Caco-2 (cell line): Measurements from ENCODE around the gene RAP1B. TPM values are rescaled to one million over a fixed set of nuclear protein-coding genes. Genes with fewer than 3 reads are reported as not detected.

Source experiments
- BruUV-seq: library from RNA; stranded (reverse); fragments of 400-500 nt; replicated peaks from 2 replicates; lab custom pipeline; 2021; lab: Mats Ljungman, UMichigan
- CTCF ChIA-PET: fragments of 300-600 bp; sonication (Branson Sonifier 250); formaldehyde crosslinking; loops from one replicate; lab custom pipeline; 2022; ENCODE audit warnings: antibody characterized with exemption; lab: Charles Lee
- POLR2A ChIA-PET: fragments of 300-600 bp; sonication (Branson Sonifier 250); formaldehyde crosslinking; loops from one replicate; lab custom pipeline; 2022; ENCODE audit warnings: antibody characterized with exemption; lab: Charles Lee
- DNase-seq, 2 experiments: peaks; one replicate each; pipeline versions ENCODE4 v3.0.0 to v3.0.0-alpha.2; 2020 to 2022
- H3K27me3 ChIP-seq: replicated peaks from 2 replicates; pipeline ENCODE4 v1.6.0; 2011; ENCODE audit warnings: low read length; ENCODE audit not compliant: control insufficient read depth, insufficient read depth
- H3K36me3 ChIP-seq: 2 replicates; pipeline ENCODE4 v1.5.1; 2011; ENCODE audit warnings: low read length; ENCODE audit not compliant: control insufficient read depth, insufficient read depth
- H3K4me1 ChIP-seq: fragments of 250-450 bp; sonication (Bioruptor Pico); 2 replicates; pipeline ENCODE4 v1.5.1; 2020; ENCODE audit warnings: mild to moderate bottlenecking
- H3K4me3 ChIP-seq: 2 replicates; pipeline ENCODE4 v1.5.1; 2011; ENCODE audit warnings: low read depth, mild to moderate bottlenecking, control low read depth, low read length
- H3K9me3 ChIP-seq: fragments of 250-450 bp; sonication (Bioruptor Pico); 2 replicates; pipeline ENCODE4 v1.5.1; 2020; ENCODE audit warnings: mild to moderate bottlenecking, moderate library complexity
- H3K27ac Mint-ChIP-seq: one replicate; pipeline ENCODE4 v1.8.0; 2022; ENCODE audit warnings: mixed read lengths; ENCODE audit not compliant: unreplicated experiment
- H3K27me3 Mint-ChIP-seq: one replicate; pipeline ENCODE4 v1.8.0; 2022; ENCODE audit warnings: mixed read lengths; ENCODE audit not compliant: insufficient read depth, unreplicated experiment
- H3K36me3 Mint-ChIP-seq: one replicate; pipeline ENCODE4 v1.8.0; 2022; ENCODE audit warnings: mild to moderate bottlenecking, mixed read lengths; ENCODE audit not compliant: insufficient read depth, unreplicated experiment
- H3K4me1 Mint-ChIP-seq: one replicate; pipeline ENCODE4 v1.8.0; 2022; ENCODE audit warnings: low read depth, mixed read lengths; ENCODE audit not compliant: unreplicated experiment
- H3K4me3 Mint-ChIP-seq: one replicate; pipeline ENCODE4 v1.8.0; 2022; ENCODE audit warnings: mild to moderate bottlenecking, moderate library complexity, mixed read lengths; ENCODE audit not compliant: unreplicated experiment
- H3K9me3 Mint-ChIP-seq: one replicate; pipeline ENCODE4 v1.8.0; 2022; ENCODE audit warnings: mixed read lengths; ENCODE audit not compliant: unreplicated experiment
- intact Hi-C: fragments of 100-400 bp; cut with micrococcal nuclease; formaldehyde crosslinking; loops from one replicate; pipeline ENCODE4 v1.10.0; 2022; ENCODE audit not compliant: unreplicated experiment
- total RNA-seq: library from RNA; stranded (reverse); gene quantifications from 2 replicates; pipeline ENCODE4 v1.2.3, GENCODE V29; 2022
- TF ChIP-seq, protein P1 (sequence below), 2 experiments: fragments of 200-600 bp in 1 of 2; IDR thresholded peaks; 1 replicate in 1 of 2; 2 replicates in 1 of 2; pipeline versions ENCODE4 v1.5.1 to v1.8.0; 2011 to 2022; ENCODE audit warnings: antibody characterized with exemption in 1 of 2, control low read depth in 1 of 2, inconsistent platforms in 1 of 2, low read depth in 1 of 2, low read length in 1 of 2, mild to moderate bottlenecking in 1 of 2, moderate library complexity in 1 of 2; ENCODE audit not compliant: insufficient read depth in 1 of 2, severe bottlenecking in 1 of 2, unreplicated experiment in 1 of 2

The RAP1B gene
- total RNA-seq, 1 experiment from 2014 or later: 216 TPM

DNA sequence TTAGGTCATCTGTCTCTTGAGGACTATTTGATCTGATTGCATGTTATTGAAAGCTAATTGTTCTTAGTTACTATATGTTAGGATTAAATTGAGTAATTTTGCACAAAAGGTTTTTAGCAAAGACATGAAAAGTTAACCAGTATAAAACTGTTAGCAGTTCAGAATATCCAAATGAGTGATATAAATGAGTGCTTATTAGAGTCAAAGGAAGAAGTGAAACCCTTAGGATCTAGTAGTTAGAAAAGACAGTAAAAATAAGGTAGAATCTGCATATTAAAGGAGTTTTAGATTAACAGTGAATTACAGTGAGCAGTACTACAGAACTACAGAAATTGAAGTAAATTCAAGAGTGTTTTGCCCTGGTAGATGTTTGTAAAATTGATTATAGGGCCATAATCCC, 12.4 kb downstream of the RAP1B start:
- no peak overlapping the region for H3K27ac Mint-ChIP-seq

DNA sequence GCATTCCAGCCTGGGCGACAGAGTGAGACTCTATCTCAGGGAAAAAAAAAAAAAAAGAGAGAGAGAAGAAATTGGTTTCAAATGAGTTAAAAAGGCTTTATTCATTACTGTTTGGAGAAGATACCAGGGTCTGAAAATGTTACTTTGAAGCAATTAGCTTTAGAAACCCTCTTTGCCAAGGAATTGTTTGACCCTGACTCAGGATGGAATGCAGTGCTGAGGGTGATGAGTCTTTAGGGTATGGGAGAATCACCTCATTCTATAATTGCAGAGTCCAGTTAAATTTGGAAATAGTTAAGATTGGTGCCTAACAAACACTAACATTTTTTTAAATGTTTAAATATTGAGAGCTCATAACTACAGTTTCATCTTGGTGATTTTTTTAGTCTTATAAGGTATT, 13.3 kb downstream of the RAP1B start:
- H3K4me1 ChIP-seq: peaks cover 32% of the 10 kb centered on the region
- ChIA-PET CTCF (no interaction called here), POLR2A (no interaction called here)
- H3K4me3 Mint-ChIP-seq: no peak overlapping the region
- H3K4me3 ChIP-seq: no peak overlapping the region
- H3K27me3 Mint-ChIP-seq: no peaks in the 10 kb centered on the region
- H3K9me3 ChIP-seq: peaks cover 5% of the 10 kb centered on the region; the same call in 1 of the 2 replicates
- DNase-seq: no peak
- H3K27me3 ChIP-seq: no peaks in the 10 kb centered on the region
- no peak overlapping the region for H3K27ac Mint-ChIP-seq
- intact Hi-C loops: no loop called here
- H3K4me1 Mint-ChIP-seq: peaks cover 34% of the 10 kb centered on the region
- H3K36me3 ChIP-seq: peaks cover 2% of the 10 kb centered on the region
- TF ChIP-seq, protein P1, sequence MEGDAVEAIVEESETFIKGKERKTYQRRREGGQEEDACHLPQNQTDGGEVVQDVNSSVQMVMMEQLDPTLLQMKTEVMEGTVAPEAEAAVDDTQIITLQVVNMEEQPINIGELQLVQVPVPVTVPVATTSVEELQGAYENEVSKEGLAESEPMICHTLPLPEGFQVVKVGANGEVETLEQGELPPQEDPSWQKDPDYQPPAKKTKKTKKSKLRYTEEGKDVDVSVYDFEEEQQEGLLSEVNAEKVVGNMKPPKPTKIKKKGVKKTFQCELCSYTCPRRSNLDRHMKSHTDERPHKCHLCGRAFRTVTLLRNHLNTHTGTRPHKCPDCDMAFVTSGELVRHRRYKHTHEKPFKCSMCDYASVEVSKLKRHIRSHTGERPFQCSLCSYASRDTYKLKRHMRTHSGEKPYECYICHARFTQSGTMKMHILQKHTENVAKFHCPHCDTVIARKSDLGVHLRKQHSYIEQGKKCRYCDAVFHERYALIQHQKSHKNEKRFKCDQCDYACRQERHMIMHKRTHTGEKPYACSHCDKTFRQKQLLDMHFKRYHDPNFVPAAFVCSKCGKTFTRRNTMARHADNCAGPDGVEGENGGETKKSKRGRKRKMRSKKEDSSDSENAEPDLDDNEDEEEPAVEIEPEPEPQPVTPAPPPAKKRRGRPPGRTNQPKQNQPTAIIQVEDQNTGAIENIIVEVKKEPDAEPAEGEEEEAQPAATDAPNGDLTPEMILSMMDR (IDR thresholded peaks at IDR 0.05; ENCODE audit: insufficient read depth in 1 of 2, low read depth in 1 of 2, low read length in 1 of 2, severe bottlenecking in 1 of 2, unreplicated experiment in 1 of 2): no peak
- no TSS peak for BruUV-seq
- H3K9me3 Mint-ChIP-seq: peaks cover 19% of the 10 kb centered on the region
- peaks cover 51% of the 10 kb centered on the region for H3K36me3 Mint-ChIP-seq

More for the DNA sequence above, 12.4 kb downstream of the RAP1B start:
- H3K27me3 Mint-ChIP-seq: no peaks in the 10 kb centered on the region
- no TSS peak for BruUV-seq
- no peak overlapping the region for H3K4me3 Mint-ChIP-seq
- peaks cover 19% of the 10 kb centered on the region for H3K9me3 Mint-ChIP-seq
- Histone ChIP-seq H3K9me3 (peaks cover 5% of the 10 kb centered on the region; the same call in 1 of the 2 replicates), H3K36me3 (peaks cover 2% of the 10 kb centered on the region), H3K4me3 (no peak overlapping the region), H3K4me1 (peaks cover 37% of the 10 kb centered on the region), H3K27me3 (no peaks in the 10 kb centered on the region)
- intact Hi-C loops: no loop called here
- ChIA-PET CTCF (no interaction called here), POLR2A (no interaction called here)
- H3K36me3 Mint-ChIP-seq: peaks cover 51% of the 10 kb centered on the region
- TF ChIP-seq, protein P1 (IDR thresholded peaks at IDR 0.05; ENCODE audit: insufficient read depth in 1 of 2, low read depth in 1 of 2, low read length in 1 of 2, severe bottlenecking in 1 of 2, unreplicated experiment in 1 of 2): no peak
- peaks cover 29% of the 10 kb centered on the region for H3K4me1 Mint-ChIP-seq
- no peak for DNase-seq

DNA sequence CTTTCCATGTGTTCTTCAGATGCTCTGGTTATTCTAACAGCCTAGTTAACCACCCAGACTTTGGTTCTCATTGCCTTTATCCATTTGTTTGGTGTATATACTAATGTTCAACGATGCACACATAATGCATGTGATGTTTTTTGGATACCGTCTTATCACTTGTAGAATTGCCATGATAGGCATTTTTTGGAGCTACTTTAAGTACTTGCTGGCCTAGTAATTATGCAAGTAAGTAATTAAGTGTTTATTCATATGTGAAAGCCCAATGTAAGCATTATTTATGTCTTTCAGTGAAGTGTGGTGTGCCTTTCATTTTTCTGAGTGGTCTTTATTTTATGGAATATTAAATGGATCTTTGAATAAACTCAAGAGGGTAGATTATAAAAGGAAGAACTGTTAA, 14.2 kb downstream of the RAP1B start:
- intact Hi-C loops: no loop called here
- peaks cover 36% of the 10 kb centered on the region for H3K4me1 Mint-ChIP-seq
- H3K27me3 Mint-ChIP-seq: no peaks in the 10 kb centered on the region
- peaks cover 51% of the 10 kb centered on the region for H3K36me3 Mint-ChIP-seq
- CTCF ChIA-PET: no interaction called here
- BruUV-seq: no TSS peak
- no peak overlapping the region for H3K27ac Mint-ChIP-seq
- Histone ChIP-seq H3K4me3 (no peak overlapping the region), H3K4me1 (peaks cover 24% of the 10 kb centered on the region), H3K36me3 (peaks cover 2% of the 10 kb centered on the region), H3K9me3 (peaks cover 5% of the 10 kb centered on the region; the same call in 1 of the 2 replicates), H3K27me3 (no peaks in the 10 kb centered on the region)
- TF ChIP-seq, protein P1 (IDR thresholded peaks at IDR 0.05; ENCODE audit: insufficient read depth in 1 of 2, low read depth in 1 of 2, low read length in 1 of 2, severe bottlenecking in 1 of 2, unreplicated experiment in 1 of 2): no peak
- DNase-seq: no peak
- H3K9me3 Mint-ChIP-seq: peaks cover 19% of the 10 kb centered on the region
- POLR2A ChIA-PET: no interaction called here
- no peak overlapping the region for H3K4me3 Mint-ChIP-seq
